GM19467 (cell line): Measurements from ENCODE around the gene CTIF.
"Not testable (repeated sequence)": the region's sequence is repeated elsewhere in the genome, so short reads cannot be mapped to it uniquely, and the experiment has no call there.

Source experiments
- ATAC-seq: cut with Tn5 transposase; IDR thresholded peaks from one replicate; pipeline ENCODE4 v1.9.1; 2021; ENCODE audit warnings: mild to moderate bottlenecking, moderate library complexity; ENCODE audit not compliant: unreplicated experiment

CTIF gene

GRCh38 chr18:48638896-48639771 lies 100.3 kb downstream of the CTIF start:
- no peak for ATAC-seq

DNA sequence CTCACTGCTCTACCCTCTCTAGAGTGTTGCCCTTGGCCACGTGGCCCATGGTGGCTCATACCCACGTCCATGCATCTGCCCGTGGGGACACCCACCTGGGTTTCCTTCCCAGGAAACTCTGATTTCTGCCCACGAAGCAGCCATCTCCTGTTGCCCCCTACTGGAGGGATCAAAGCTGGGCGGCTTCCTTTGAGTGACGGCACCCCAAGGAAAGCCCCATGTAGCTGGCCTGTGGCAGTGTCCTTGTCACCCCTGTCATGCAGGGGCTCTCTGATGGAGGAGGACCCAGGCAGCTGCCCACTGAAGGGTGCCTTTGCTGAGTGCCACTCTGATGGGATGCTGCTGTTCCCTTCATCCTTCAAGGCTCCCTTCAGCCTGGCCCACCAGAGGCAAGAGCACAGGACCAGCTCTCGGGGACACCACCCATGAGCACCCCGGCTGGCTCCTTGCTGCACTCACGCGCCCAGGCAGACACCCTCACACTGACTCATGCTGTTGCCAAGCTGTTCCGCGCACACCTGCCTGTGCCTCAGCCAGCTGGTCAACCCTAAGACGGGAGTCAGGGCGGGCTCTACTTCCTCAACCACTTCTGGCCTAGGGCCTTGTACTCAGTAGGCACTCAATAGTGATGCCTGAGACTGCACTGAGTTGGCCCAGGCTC lies 101.1 kb downstream of the CTIF start:
- no peak for ATAC-seq

GRCh38 chr18:48640566-48641270 lies 101.9 kb downstream of the CTIF start:
- no peak for ATAC-seq

DNA sequence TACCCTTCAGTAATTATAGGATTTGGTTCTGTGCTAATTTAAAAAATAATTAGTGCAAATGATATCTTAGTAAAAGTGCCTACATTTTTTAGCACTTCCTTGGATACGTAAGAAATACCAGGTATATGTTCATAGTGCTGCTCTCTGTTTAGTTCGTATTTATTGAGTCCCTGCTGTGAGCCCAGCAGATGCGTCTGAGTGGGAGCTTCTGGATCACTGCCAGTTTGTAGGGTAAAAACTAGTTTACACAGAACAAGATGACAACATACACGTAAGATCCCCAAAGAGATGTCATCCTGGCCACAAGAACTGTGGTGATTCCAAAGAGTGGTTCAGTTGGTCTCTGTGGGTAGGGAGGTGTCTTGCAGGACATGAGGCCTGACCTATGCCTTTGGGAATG lies 103.2 kb downstream of the CTIF start:
- no peak for ATAC-seq

DNA sequence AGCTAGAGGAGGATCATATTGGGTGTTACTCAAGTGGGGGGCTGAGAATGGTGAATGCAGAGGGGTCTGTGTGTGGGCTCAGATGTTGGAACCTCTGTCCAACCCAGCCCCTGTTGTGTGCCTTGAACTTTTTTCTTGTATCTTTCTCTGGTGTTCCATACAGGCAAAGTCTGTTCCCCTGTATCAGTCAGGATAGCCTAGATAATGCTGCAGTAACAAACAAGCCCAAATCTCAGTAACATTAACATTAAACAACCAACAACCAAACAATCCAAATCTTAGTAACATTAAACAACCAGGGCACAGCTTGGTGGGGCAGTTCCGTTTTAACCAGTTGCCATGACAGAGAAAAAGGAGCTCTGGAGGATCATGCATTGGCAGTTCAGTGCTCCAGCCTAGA lies 103.7 kb downstream of the CTIF start:
- ATAC-seq, result no peak

GRCh38 chr18:48643262-48643661 lies 104.4 kb downstream of the CTIF start:
- no peak for ATAC-seq

- no peak for ATAC-seq
Observed at GRCh38 chr18:48644029-48644428, 105.2 kb downstream of the CTIF start.

GRCh38 chr18:48645427-48646002 lies 106.7 kb downstream of the CTIF start:
- no peak for ATAC-seq

GRCh38 chr18:48646976-48647375 lies 108.1 kb downstream of the CTIF start:
- no peak for ATAC-seq

GRCh38 chr18:48649231-48649630 lies 110.4 kb downstream of the CTIF start:
- no peak for ATAC-seq

- ATAC-seq, result not testable (repeated sequence)
Observed at GRCh38 chr18:48654591-48654990, 115.8 kb downstream of the CTIF start.

- no peak for ATAC-seq
Observed at GRCh38 chr18:48655508-48655907, 116.7 kb downstream of the CTIF start.

GRCh38 chr18:48656176-48656575 lies 117.3 kb downstream of the CTIF start:
- ATAC-seq, result no peak

- ATAC-seq, result no peak
Observed at GRCh38 chr18:48656582-48656981, 117.8 kb downstream of the CTIF start.

GRCh38 chr18:48657447-48658120 lies 118.8 kb downstream of the CTIF start:
- ATAC-seq, result no peak

- no peak for ATAC-seq
Observed at GRCh38 chr18:48658721-48659120, 119.9 kb downstream of the CTIF start.

- no peak for ATAC-seq
Observed at GRCh38 chr18:48659188-48660009, 120.6 kb downstream of the CTIF start.

GRCh38 chr18:48660346-48661228 lies 121.8 kb downstream of the CTIF start:
- ATAC-seq, result no peak

GRCh38 chr18:48661421-48661820 lies 122.6 kb downstream of the CTIF start:
- ATAC-seq, result no peak
